Activated naive CD4-positive, alpha-beta T cell treated with anti-CD3 and anti-CD28 coated beads, Interleukin-2, amount 50 U/mL, for 72 hours (primary cell): Measurements from ENCODE around the gene TNFRSF13B. TPM values are rescaled to one million over a fixed set of nuclear protein-coding genes. Genes with fewer than 3 reads are reported as not detected.
A peak's percentile ranks its signal among the peaks of the same experiment; 100 is the strongest.
"Not testable (repeated sequence)": the region's sequence is repeated elsewhere in the genome, so short reads cannot be mapped to it uniquely, and the experiment has no call there.

Experiments used
- ATAC-seq, 2 donors: fragments of 150-1000 bp; cut with Tn5 transposase; 2 replicates each; pipeline ENCODE4 v1.10.0; 2021; ENCODE audit warnings: mild to moderate bottlenecking in 2 of 2, moderate library complexity in 2 of 2
- DNase-seq, 2 donors: peaks; one replicate each; pipeline ENCODE4 v3.0.0; 2021 to 2022; ENCODE audit warnings: low spot score in 2 of 2
- H3K27ac Mint-ChIP-seq, 2 donors: one replicate each; pipeline ENCODE4 v1.8.0; 2022; ENCODE audit warnings: mild to moderate bottlenecking in 2 of 2, mixed read lengths in 2 of 2
- H3K36me3 Mint-ChIP-seq, 2 donors: one replicate each; pipeline ENCODE4 v1.8.0; 2022; ENCODE audit warnings: mixed read lengths in 2 of 2
- H3K9me3 Mint-ChIP-seq, 2 donors: one replicate each; pipeline ENCODE4 v1.8.0; 2022; ENCODE audit warnings: mixed read lengths in 2 of 2
- total RNA-seq, 2 donors: library from RNA; stranded (reverse); gene quantifications; one replicate each; pipeline ENCODE4 v1.2.3, GENCODE V29; 2022

Gene TNFRSF13B
- total RNA-seq, 2 donors from 2014 or later: not detected

- ATAC-seq: no peak
- peak overlapping the region in 1 of 2 donors; percentile 32 for H3K27ac Mint-ChIP-seq
These were observed 42.8 kb downstream of the TNFRSF13B start for GRCh38 chr17:16929035-16929680.

GRCh38 chr17:16928406-16929034 is 43.4 kb downstream of the TNFRSF13B start:
- DNase-seq: no peak
- Mint-ChIP-seq H3K27ac (peak overlapping the region in 1 of 2 donors; percentile 32), H3K36me3 (no peaks in the 10 kb centered on the region), H3K9me3 (no peaks in the 10 kb centered on the region)
- ATAC-seq: no peak

More at GRCh38 chr17:16929035-16929680, 42.8 kb downstream of the TNFRSF13B start:
- DNase-seq: no peak
- Mint-ChIP-seq H3K9me3 (no peaks in the 10 kb centered on the region), H3K36me3 (no peaks in the 10 kb centered on the region)

- DNase-seq: no peak
- H3K36me3 Mint-ChIP-seq: no peaks in the 10 kb centered on the region
- no peak overlapping the region for H3K27ac Mint-ChIP-seq
- no peak for ATAC-seq
- no peaks in the 10 kb centered on the region for H3K9me3 Mint-ChIP-seq
These were observed 44.1 kb downstream of the TNFRSF13B start for GRCh38 chr17:16927641-16928321.

GRCh38 chr17:16926571-16927451 is 45.1 kb downstream of the TNFRSF13B start:
- H3K9me3 Mint-ChIP-seq: no peaks in the 10 kb centered on the region
- H3K27ac Mint-ChIP-seq: no peak overlapping the region
- no peak for ATAC-seq
- no peak for DNase-seq
- no peaks in the 10 kb centered on the region for H3K36me3 Mint-ChIP-seq

- no peaks in the 10 kb centered on the region for H3K36me3 Mint-ChIP-seq
- no peak overlapping the region for H3K27ac Mint-ChIP-seq
- ATAC-seq: no peak
- peak in 1 of 2 donors; percentile 21 for DNase-seq
- no peaks in the 10 kb centered on the region for H3K9me3 Mint-ChIP-seq
These were observed 45.8 kb downstream of the TNFRSF13B start for GRCh38 chr17:16926061-16926511.

GRCh38 chr17:16925461-16926060 is 46.4 kb downstream of the TNFRSF13B start:
- DNase-seq (peak in 1 of 2 donors; percentile 47), ATAC-seq (no peak)
- Mint-ChIP-seq H3K36me3 (no peaks in the 10 kb centered on the region), H3K9me3 (no peaks in the 10 kb centered on the region), H3K27ac (no peak overlapping the region)

- Mint-ChIP-seq H3K27ac (no peak overlapping the region), H3K9me3 (no peaks in the 10 kb centered on the region), H3K36me3 (no peaks in the 10 kb centered on the region)
- peak in 1 of 2 donors; percentile 41 for DNase-seq
- ATAC-seq: no peak
These were observed 47.0 kb downstream of the TNFRSF13B start for GRCh38 chr17:16924696-16925440.

GRCh38 chr17:16923904-16924695 is 47.8 kb downstream of the TNFRSF13B start:
- H3K27ac Mint-ChIP-seq: no peak overlapping the region
- H3K9me3 Mint-ChIP-seq: no peaks in the 10 kb centered on the region
- H3K36me3 Mint-ChIP-seq: no peaks in the 10 kb centered on the region
- ATAC-seq (no peak), DNase-seq (peak in 1 of 2 donors; percentile 50)

- Mint-ChIP-seq H3K36me3 (no peaks in the 10 kb centered on the region), H3K27ac (no peak overlapping the region), H3K9me3 (no peaks in the 10 kb centered on the region)
- DNase-seq (peak in 1 of 2 donors; percentile 48), ATAC-seq (no peak)
These were observed 48.6 kb downstream of the TNFRSF13B start for GRCh38 chr17:16923097-16923903.

- peak; percentile 48 to 73 for ATAC-seq
- H3K36me3 Mint-ChIP-seq: no peaks in the 10 kb centered on the region
These were observed 49.4 kb downstream of the TNFRSF13B start for GRCh38 chr17:16922386-16923096.

GRCh38 chr17:16921451-16921850 is 50.5 kb downstream of the TNFRSF13B start:
- H3K36me3 Mint-ChIP-seq, H3K27ac Mint-ChIP-seq, H3K9me3 Mint-ChIP-seq, DNase-seq, ATAC-seq: not testable (repeated sequence)

More at GRCh38 chr17:16922386-16923096, 49.4 kb downstream of the TNFRSF13B start:
- no peaks in the 10 kb centered on the region for H3K9me3 Mint-ChIP-seq
- no peak for DNase-seq
- no peak overlapping the region for H3K27ac Mint-ChIP-seq

- H3K27ac Mint-ChIP-seq: no peak overlapping the region
- H3K36me3 Mint-ChIP-seq: no peaks in the 10 kb centered on the region
- no peaks in the 10 kb centered on the region for H3K9me3 Mint-ChIP-seq
- peak in 1 of 2 donors; percentile 21 for DNase-seq
- ATAC-seq: no peak
These were observed 51.3 kb downstream of the TNFRSF13B start for GRCh38 chr17:16920628-16921020.

GRCh38 chr17:16919663-16920627 is 52.0 kb downstream of the TNFRSF13B start:
- peak in 1 of 2 donors; percentile 37 for DNase-seq
- Mint-ChIP-seq H3K36me3 (no peaks in the 10 kb centered on the region), H3K9me3 (no peaks in the 10 kb centered on the region), H3K27ac (no peak overlapping the region)
- ATAC-seq: no peak
